HEK293T (cell line): ENCODE measurements around the gene DCXR.

Experiments
- CTCF ChIA-PET: fragments of 350-600 bp; formaldehyde crosslinking; extraction: SDS; loops from one replicate; lab custom pipeline; 2021; ENCODE audit warnings: antibody characterized with exemption, inconsistent platforms; lab: Yijun Ruan, JAX
- POLR2A ChIA-PET: fragments of 350-600 bp; formaldehyde crosslinking; extraction: SDS; loops from one replicate; lab custom pipeline; 2020; ENCODE audit warnings: antibody characterized with exemption, inconsistent platforms; lab: Yijun Ruan, JAX
- DNase-seq: peaks from one replicate; pipeline ENCODE4 v3.0.0; 2012; ENCODE audit warnings: mixed read lengths; ENCODE audit errors: extremely low spot score
- ARNT ChIP-seq: fragments of 450-650 bp; IDR thresholded peaks from 2 replicates; pipeline ENCODE4 v1.6.1; 2017; ENCODE audit warnings: mild to moderate bottlenecking
- BHLHE40 ChIP-seq: fragments of 450-650 bp; IDR thresholded peaks from 2 replicates; pipeline ENCODE4 v1.6.1; 2016; ENCODE audit warnings: mild to moderate bottlenecking, moderate library complexity, borderline replicate concordance
- CTBP1 ChIP-seq: fragments of 450-650 bp; IDR thresholded peaks from 2 replicates; pipeline ENCODE4 v1.6.1; 2016; ENCODE audit warnings: borderline replicate concordance
- ELF4 ChIP-seq: fragments of 450-650 bp; IDR thresholded peaks from 2 replicates; pipeline ENCODE4 v1.6.1; 2017; ENCODE audit warnings: antibody characterized with exemption
- FOXA1 ChIP-seq: fragments of 450-650 bp; IDR thresholded peaks from 2 replicates; pipeline ENCODE4 v1.6.1; 2016; ENCODE audit warnings: mild to moderate bottlenecking
- FOXK2 ChIP-seq: fragments of 450-650 bp; IDR thresholded peaks from 2 replicates; pipeline ENCODE4 v1.6.1; 2016; ENCODE audit warnings: mild to moderate bottlenecking
- FOXM1 ChIP-seq: fragments of 450-650 bp; IDR thresholded peaks from 2 replicates; pipeline ENCODE4 v1.6.1; 2017; ENCODE audit warnings: mild to moderate bottlenecking, borderline replicate concordance
- HDGF ChIP-seq: fragments of 450-650 bp; IDR thresholded peaks from 2 replicates; pipeline ENCODE4 v1.6.1; 2017; ENCODE audit warnings: antibody characterized with exemption, borderline replicate concordance
- L3MBTL2 ChIP-seq: fragments of 450-650 bp; conservative IDR thresholded peaks from 2 replicates; pipeline ENCODE4 v1.6.1; 2016; ENCODE audit warnings: mild to moderate bottlenecking
- LEF1 ChIP-seq: fragments of 450-650 bp; IDR thresholded peaks from 2 replicates; pipeline ENCODE4 v1.6.1; 2017; ENCODE audit warnings: mild to moderate bottlenecking, borderline replicate concordance
- NFRKB ChIP-seq: fragments of 450-650 bp; IDR thresholded peaks from 2 replicates; pipeline ENCODE4 v1.6.1; 2016; ENCODE audit warnings: mild to moderate bottlenecking, moderate library complexity
- SP1 ChIP-seq: fragments of 450-650 bp; IDR thresholded peaks from 2 replicates; pipeline ENCODE4 v1.6.1; 2017
- SUZ12 ChIP-seq: fragments of 450-650 bp; IDR thresholded peaks from 2 replicates; pipeline ENCODE4 v1.6.1; 2016; ENCODE audit warnings: mild to moderate bottlenecking
- TARDBP ChIP-seq: fragments of 450-650 bp; IDR thresholded peaks from 2 replicates; pipeline ENCODE4 v1.6.1; 2016
- ZNF384 ChIP-seq: fragments of 450-650 bp; IDR thresholded peaks from 2 replicates; pipeline ENCODE4 v1.6.1; 2016
- TF ChIP-seq, protein P1 (sequence below): fragments of 450-650 bp; IDR thresholded peaks from 2 replicates; pipeline ENCODE4 v1.6.1; 2016

The DCXR gene

DNA sequence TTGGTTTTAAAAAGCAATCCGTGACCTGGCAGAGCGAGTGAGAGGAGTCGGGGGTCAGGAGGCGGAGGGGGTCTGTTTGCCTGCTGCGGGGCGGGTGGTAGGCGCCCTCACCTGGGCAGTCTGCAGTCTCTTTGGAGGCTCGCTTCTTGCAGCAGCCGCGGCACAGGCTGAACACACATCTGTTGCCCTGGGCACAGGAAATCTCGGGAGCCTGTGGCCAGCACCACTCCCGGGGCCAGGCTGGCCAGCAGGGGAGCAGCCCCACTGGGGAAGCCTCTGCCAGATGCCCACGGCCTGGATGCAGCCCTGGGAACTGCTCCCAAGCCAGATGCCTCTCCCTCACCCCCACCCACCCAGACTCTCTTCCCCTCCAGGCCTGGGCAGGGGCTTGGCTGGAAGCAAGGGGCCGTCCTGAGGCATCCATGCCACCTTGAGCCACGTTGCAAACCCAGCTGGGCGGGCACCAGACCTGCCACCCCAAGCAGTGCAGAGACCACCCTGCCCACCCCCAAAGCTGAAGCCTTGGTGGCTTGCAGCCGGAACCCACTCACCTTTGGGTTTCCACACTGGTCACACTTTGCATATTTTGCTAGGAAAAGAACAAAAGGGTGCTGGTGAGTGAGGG is 20.8 kb upstream of the DCXR start:
- no peak for DNase-seq
- POLR2A ChIA-PET: interaction anchor here (0.9 to 1.2 kb wide), 2 partner anchors 8 to 11 kb away, joined by 3 to 4 read pairs; no protein-coding TSS in a partner anchor
- CTCF ChIA-PET: no interaction called here
- no peak for TF ChIP-seq L3MBTL2
- TF ChIP-seq FOXA1: no peak
- no peak for TF ChIP-seq ZNF384
- no peak for TF ChIP-seq NFRKB
- no peak for TF ChIP-seq BHLHE40
- no peak for TF ChIP-seq LEF1
- no peak for TF ChIP-seq SP1

DNA sequence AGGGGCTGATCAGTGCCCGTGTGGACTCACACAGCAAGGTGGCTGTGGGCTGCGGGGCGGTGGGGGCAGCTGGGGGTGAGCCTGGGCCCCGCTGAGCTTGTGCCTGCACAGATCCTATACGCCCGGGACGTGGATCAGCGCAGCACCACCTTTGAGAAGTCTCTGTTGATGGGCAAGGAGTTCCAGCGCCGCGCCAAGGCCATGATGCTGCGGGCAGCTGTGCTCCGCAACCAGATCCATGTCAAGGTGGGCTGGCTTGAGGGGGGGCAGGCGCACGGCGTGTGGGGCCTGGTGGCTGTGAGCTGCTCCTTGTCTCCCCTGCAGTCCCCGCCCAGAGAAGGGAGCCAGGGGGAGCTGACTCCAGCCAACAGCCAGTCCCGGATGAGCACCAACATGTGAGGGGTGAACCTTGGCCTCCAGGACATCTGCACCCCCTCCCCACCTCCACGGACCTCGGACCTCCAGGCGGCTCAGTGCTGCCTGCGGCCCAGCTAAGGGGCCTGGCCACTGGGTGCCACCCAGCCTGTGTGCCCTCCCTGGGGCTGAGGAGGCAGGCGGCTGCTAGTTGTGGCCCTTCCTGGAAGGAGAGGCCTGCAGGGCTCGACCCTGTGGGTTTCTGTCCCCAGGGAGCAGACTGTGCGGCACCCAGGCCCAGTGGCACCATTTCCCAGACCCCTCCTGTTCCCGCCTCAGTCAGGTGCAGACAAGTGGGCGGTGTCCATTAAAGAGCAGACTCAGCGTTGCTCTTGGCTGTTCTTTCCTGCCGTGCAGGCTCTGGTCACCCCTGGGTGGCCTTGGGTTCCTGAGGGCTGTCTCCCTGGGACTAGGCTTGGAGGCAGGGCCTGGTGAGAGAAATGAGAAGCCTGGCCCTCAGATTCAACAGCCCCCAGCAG is 19.5 kb upstream of the DCXR start:
- ChIA-PET CTCF (no interaction called here), POLR2A (interaction anchor here (1.0 to 6.3 kb wide), 6 partner anchors 7 to 28 kb away, joined by 3 to 46 read pairs (median 3); partner anchors contain the start of genes DCXR, DUS1L and RAC3)
- no peak for TF ChIP-seq ELF4
- TF ChIP-seq BHLHE40: no peak
- TF ChIP-seq FOXM1: no peak
- TF ChIP-seq ARNT: no peak
- no peak for TF ChIP-seq TARDBP
- TF ChIP-seq FOXK2: no peak
- no peak for TF ChIP-seq FOXA1
- TF ChIP-seq SUZ12: no peak
- no peak for TF ChIP-seq NFRKB
- TF ChIP-seq LEF1: no peak
- no peak for TF ChIP-seq SP1
- no peak for TF ChIP-seq ZNF384
- TF ChIP-seq, protein P1, sequence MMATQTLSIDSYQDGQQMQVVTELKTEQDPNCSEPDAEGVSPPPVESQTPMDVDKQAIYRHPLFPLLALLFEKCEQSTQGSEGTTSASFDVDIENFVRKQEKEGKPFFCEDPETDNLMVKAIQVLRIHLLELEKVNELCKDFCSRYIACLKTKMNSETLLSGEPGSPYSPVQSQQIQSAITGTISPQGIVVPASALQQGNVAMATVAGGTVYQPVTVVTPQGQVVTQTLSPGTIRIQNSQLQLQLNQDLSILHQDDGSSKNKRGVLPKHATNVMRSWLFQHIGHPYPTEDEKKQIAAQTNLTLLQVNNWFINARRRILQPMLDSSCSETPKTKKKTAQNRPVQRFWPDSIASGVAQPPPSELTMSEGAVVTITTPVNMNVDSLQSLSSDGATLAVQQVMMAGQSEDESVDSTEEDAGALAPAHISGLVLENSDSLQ: no peak
- no peak for TF ChIP-seq L3MBTL2
- DNase-seq: no peak

DNA sequence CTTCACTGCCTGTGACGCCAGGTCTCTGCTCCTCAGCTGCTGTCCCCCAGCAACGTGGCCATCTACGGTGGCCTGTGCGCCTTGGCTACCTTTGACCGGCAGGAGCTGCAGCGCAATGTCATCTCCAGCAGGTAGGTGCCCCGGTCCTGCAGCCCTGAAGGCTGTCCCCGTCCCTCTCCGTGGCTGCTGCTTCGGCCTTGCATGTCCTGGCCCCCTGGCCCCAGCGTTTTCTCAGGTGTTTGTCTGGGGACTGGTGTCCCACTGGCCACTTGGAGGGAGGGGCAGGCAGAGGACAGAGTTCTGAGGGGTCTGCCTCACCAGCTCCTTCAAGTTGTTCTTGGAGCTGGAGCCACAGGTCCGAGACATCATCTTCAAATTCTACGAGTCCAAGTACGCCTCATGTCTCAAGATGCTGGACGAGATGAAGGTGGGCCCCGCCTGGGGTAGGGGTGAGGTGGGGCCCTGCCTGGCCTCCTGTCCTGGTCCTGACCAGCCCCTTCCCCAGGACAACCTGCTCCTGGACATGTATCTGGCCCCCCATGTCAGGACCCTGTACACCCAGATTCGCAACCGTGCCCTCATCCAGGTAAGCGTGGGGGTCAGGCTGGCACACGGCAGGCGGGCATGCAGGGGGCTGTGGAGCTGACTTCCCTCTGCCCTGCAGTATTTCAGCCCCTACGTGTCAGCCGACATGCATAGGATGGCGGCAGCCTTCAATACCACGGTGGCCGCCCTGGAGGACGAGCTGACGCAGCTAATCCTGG is 18.6 kb upstream of the DCXR start:
- no peak for DNase-seq
- TF ChIP-seq FOXM1 (no peak), TARDBP (no peak), HDGF (no peak), FOXA1 (no peak), LEF1 (no peak)
- ChIA-PET CTCF (no interaction called here), POLR2A (interaction anchor here (1.0 to 6.3 kb wide), 6 partner anchors 8 to 25 kb away, joined by 3 to 46 read pairs (median 4); partner anchors contain the start of genes DCXR, DUS1L and RAC3)

DNA sequence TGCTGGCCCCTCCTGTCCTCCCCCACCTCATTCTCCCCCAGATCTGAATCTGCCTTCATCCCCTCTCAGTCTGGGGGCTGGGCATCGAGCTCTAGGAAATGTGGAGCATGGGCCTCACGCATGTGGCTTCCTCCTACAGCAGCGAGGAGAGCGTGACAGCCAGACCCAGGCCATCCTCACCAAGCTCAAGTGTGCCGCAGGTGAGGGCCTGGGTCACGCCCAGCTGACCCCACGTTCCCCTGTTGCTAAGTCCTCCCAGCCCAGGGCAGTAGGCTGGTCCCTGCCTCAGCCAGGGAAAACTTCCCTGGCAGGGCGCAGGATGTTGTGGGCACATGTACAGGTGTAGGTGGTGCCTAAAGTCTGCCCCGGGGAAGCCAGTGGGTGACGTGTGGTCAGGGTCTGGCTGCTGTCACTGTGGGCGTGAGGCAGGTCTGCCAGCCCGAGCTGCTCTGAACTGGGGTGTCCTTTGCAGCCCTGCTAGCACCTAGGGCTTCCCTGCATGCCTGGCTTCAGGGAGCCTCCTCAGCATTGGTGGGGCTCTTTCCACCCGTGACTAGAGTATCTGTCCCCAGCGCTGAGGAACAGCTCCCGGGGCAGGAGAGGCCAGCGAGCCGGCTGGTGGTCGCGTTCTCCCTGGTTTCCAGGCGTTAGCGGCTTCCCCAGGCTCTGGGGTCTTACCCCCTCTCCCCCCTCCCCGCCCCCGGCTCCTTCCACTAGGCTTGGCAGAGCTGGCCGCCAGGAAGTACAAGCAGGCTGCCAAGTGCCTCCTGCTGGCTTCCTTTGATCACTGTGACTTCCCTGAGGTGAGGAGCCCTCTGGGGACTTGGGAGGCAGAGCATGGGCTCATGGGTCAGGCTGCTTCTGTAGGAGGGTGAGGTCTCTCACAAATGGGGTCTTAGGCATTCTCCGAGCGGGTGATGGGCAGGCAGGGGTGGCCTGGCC is 17.8 kb upstream of the DCXR start:
- ChIA-PET POLR2A (interaction anchor here (1.2 to 6.3 kb wide), 3 partner anchors 8 to 24 kb away, joined by 3 to 46 read pairs (median 4); partner anchors contain the start of genes DCXR, DUS1L and RAC3), CTCF (no interaction called here)
- no peak for DNase-seq
- TF ChIP-seq ELF4: no peak
- TF ChIP-seq ARNT: no peak
- TF ChIP-seq FOXA1: no peak
- no peak for TF ChIP-seq NFRKB
- TF ChIP-seq ZNF384: no peak

DNA sequence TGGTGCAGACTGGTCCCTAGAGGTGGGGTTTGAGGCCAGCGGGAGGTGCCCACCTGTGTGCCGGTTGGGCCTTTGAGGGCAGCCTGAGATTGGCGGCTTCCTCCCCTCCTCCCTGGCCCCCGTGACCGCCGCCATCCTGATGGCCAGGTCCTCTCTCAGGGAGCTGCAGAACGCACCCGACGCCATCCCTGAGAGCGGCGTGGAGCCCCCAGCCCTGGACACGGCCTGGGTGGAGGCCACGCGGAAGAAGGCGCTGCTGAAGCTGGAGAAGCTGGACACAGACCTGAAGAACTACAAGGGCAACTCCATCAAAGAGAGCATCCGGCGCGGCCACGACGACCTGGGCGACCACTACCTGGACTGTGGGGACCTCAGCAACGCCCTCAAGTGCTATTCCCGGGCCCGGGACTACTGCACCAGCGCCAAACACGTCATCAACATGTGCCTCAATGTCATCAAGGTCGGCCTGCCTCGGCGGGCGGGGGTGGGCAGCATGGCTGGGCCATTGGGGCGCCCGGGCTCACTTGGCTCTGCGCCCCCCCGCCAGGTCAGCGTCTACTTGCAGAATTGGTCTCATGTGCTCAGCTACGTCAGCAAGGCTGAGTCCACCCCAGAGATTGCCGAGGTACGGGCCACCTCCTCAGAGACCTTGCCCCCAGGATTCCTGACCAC is 17.0 kb upstream of the DCXR start:
- no peak for DNase-seq
- TF ChIP-seq SUZ12 (no peak), L3MBTL2 (no peak), FOXM1 (no peak), NFRKB (no peak), LEF1 (no peak), SP1 (no peak), FOXA1 (no peak), TARDBP (no peak), ARNT (no peak), ZNF384 (no peak), CTBP1 (no peak), HDGF (no peak), BHLHE40 (no peak), ELF4 (no peak)
- CTCF ChIA-PET: no interaction called here

More for the DNA sequence above, 17.0 kb upstream of the DCXR start:
- POLR2A ChIA-PET: interaction anchor here (0.6 to 6.3 kb wide), 3 partner anchors 9 to 19 kb away, joined by 3 to 46 read pairs (median 4); partner anchors contain the start of genes DCXR and DUS1L
